OCI-LY7 (cell line): ENCODE results near the gene FLAD1.

Source experiments
- EZH2phosphoT487 ChIP-seq: fragments of 200-600 bp; sonication (generic); IDR thresholded peaks from 2 replicates; pipeline ENCODE4 v1.6.1; 2018; ENCODE audit warnings: low read depth, borderline replicate concordance, mild to moderate bottlenecking, mixed run types, antibody characterized with exemption, low read length, moderate library complexity, mixed read lengths
- TF ChIP-seq, protein P1 (sequence below): fragments of 200-600 bp; sonication (generic); conservative IDR thresholded peaks from 2 replicates; pipeline ENCODE4 v1.5.1; 2014; ENCODE audit warnings: mild to moderate bottlenecking, antibody characterized with exemption, low read length, moderate library complexity, mixed read lengths

DNA sequence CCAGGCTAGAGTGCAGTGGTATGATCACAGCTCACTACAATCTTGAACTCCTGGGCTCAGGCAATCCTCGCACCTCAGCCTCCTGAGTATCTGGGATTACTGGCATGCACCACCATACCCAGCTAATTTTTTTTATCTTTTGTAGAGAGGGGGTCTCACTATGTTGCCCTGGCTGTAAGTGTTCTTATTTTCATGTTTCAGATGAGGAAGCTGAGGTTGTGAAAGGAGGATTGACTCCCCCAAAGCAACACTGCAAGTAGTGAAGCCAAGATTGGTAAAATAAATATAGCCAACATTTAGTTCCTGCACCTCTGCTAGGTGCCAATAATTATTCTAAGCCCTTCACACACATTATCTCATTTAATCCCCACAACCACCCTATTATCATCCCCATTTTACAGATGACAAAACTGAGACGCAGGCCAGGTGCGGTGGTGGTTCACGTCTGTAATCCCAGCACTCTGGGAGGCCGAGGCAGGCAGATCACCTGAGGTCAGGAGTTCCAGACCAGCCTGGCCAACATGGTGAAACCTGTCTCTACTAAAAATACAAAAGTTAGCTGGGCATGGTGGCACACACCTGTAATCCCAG lies 48.7 kb upstream of the FLAD1 start:
- TF ChIP-seq, protein P1, sequence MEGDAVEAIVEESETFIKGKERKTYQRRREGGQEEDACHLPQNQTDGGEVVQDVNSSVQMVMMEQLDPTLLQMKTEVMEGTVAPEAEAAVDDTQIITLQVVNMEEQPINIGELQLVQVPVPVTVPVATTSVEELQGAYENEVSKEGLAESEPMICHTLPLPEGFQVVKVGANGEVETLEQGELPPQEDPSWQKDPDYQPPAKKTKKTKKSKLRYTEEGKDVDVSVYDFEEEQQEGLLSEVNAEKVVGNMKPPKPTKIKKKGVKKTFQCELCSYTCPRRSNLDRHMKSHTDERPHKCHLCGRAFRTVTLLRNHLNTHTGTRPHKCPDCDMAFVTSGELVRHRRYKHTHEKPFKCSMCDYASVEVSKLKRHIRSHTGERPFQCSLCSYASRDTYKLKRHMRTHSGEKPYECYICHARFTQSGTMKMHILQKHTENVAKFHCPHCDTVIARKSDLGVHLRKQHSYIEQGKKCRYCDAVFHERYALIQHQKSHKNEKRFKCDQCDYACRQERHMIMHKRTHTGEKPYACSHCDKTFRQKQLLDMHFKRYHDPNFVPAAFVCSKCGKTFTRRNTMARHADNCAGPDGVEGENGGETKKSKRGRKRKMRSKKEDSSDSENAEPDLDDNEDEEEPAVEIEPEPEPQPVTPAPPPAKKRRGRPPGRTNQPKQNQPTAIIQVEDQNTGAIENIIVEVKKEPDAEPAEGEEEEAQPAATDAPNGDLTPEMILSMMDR = no peak
- no peak for TF ChIP-seq EZH2phosphoT487
